K562 (cell line): ENCODE results near the gene BRWD1. TPM values are rescaled to one million over a fixed set of nuclear protein-coding genes. Genes with fewer than 3 reads are reported as not detected.

Experiments
- AFF4 ChIP-seq: sonication (generic); formaldehyde crosslinking; IDR thresholded peaks from 2 replicates; pipeline ENCODE4 v1.8.0; 2023; ENCODE audit warnings: mild to moderate bottlenecking, missing genetic modification reagents
- DPF2 ChIP-seq: fragments of 450-650 bp; IDR thresholded peaks from 2 replicates; pipeline ENCODE4 v1.6.1; 2016
- EP400 ChIP-seq: fragments of 450-650 bp; IDR thresholded peaks from 2 replicates; pipeline ENCODE4 v1.6.1; 2017; ENCODE audit warnings: antibody characterized with exemption, mild to moderate bottlenecking, moderate library complexity
- FOXA1 ChIP-seq: fragments of 450-650 bp; IDR thresholded peaks from 2 replicates; pipeline ENCODE4 v1.6.1; 2016; ENCODE audit warnings: mild to moderate bottlenecking, borderline replicate concordance
- FUS ChIP-seq: fragments of 200-400 bp; formaldehyde crosslinking; optimal IDR thresholded peaks from 2 replicates; pipeline ENCODE3; 2017; ENCODE audit warnings: low read depth, low read length
- GATAD2B ChIP-seq: fragments of 450-650 bp; IDR thresholded peaks from 2 replicates; pipeline ENCODE4 v1.6.1; 2017; ENCODE audit warnings: mild to moderate bottlenecking, borderline replicate concordance
- KAT2B ChIP-seq: IDR thresholded peaks from one replicate; pipeline ENCODE4 v1.6.1; 2012; ENCODE audit warnings: low read depth, mild to moderate bottlenecking, control low read depth, inconsistent platforms, low read length, moderate library complexity
- NRF1 ChIP-seq, 2 experiments: fragments of 450-650 bp; IDR thresholded peaks in 1 of 2; conservative IDR thresholded peaks in 1 of 2; 2 replicates each; pipeline ENCODE4 v1.6.1; 2014; ENCODE audit warnings: mild to moderate bottlenecking in 2 of 2
- PML ChIP-seq: IDR thresholded peaks from 2 replicates; pipeline ENCODE4 v1.6.1; 2012; ENCODE audit warnings: low read length, inconsistent platforms
- PTTG1 ChIP-seq: fragments of 450-650 bp; IDR thresholded peaks from 2 replicates; pipeline ENCODE4 v1.6.1; 2016; ENCODE audit warnings: low read depth, mild to moderate bottlenecking, missing genetic modification characterization, missing compliant biosample characterization
- SIX5 ChIP-seq, 2 experiments: IDR thresholded peaks; 2 replicates each; pipeline ENCODE4 v1.6.1; 2011; ENCODE audit warnings: low read length in 2 of 2, borderline replicate concordance in 1 of 2, low read depth in 1 of 2, mild to moderate bottlenecking in 1 of 2, moderate library complexity in 1 of 2; ENCODE audit not compliant: insufficient read depth in 1 of 2
- SP2 ChIP-seq: IDR thresholded peaks from 2 replicates; pipeline ENCODE4 v1.6.1; 2011; ENCODE audit warnings: mild to moderate bottlenecking, low read depth, low read length, moderate library complexity; ENCODE audit not compliant: poor library complexity, severe bottlenecking; ENCODE audit errors: extremely low read depth
- TEAD2 ChIP-seq: fragments of 450-650 bp; IDR thresholded peaks from 2 replicates; pipeline ENCODE4 v1.6.1; 2016; ENCODE audit warnings: missing genetic modification characterization, control low read depth, missing compliant biosample characterization
- TOE1 ChIP-seq, 2 experiments: fragments of 450-650 bp in 1 of 2; sonication (generic) in 1 of 2; formaldehyde crosslinking in 1 of 2; IDR thresholded peaks; 2 replicates each; pipeline versions ENCODE4 v1.7.1 to v1.8.0; 2016 to 2022; ENCODE audit warnings: borderline replicate concordance in 2 of 2, mild to moderate bottlenecking in 2 of 2, antibody characterized with exemption in 1 of 2, inconsistent platforms in 1 of 2, low read depth in 1 of 2, missing genetic modification reagents in 1 of 2, moderate library complexity in 1 of 2
- ZNF586 ChIP-seq: fragments of 450-650 bp; formaldehyde crosslinking; conservative IDR thresholded peaks from 2 replicates; pipeline ENCODE4 v1.4.0; 2020; ENCODE audit warnings: mild to moderate bottlenecking, moderate library complexity
- polyA plus RNA-seq, 8 experiments: library from polyadenylated mRNA; depleted of rRNA in 4 of 8; stranded (reverse) in 5 of 8; unstranded in 3 of 8; fragments of >200 nt; fragmentation: Nextera tagmentation in 2 of 8; fragmentation: Illumina TruSeq in 1 of 8; extraction: Ambion mirVana in 2 of 8; extraction: Trizol in 1 of 8; gene quantifications; 2 replicates each; pipeline versions ENCODE4 v1.2.1 to v1.2.3, GENCODE V29; 2011 to 2014; ENCODE audit warnings: inconsistent platforms in 1 of 8, missing spikeins in 1 of 8
- total RNA-seq, 7 experiments: library from RNA; depleted of rRNA in 6 of 7; stranded (reverse); fragments of >200 nt in 6 of 7; fragmentation: Illumina TruSeq in 2 of 7; extraction: Trizol in 2 of 7; gene quantifications; 2 replicates each; pipeline versions ENCODE4 v1.2.1 to v1.2.3, GENCODE V29; 2011 to 2021; ENCODE audit warnings: low replicate concordance in 1 of 7
- TF ChIP-seq, protein P1 (sequence below): fragments of 250-450 bp; sonication (Bioruptor Pico); IDR thresholded peaks from 2 replicates; pipeline ENCODE4 v1.5.0; 2021

Gene BRWD1
- total and polyA plus RNA-seq, 9 of the 15 experiments (the other 6 are each of a cell fraction or from before 2014, with no cell fraction given) = 10.1 to 60.2 (median 34.1) TPM

DNA sequence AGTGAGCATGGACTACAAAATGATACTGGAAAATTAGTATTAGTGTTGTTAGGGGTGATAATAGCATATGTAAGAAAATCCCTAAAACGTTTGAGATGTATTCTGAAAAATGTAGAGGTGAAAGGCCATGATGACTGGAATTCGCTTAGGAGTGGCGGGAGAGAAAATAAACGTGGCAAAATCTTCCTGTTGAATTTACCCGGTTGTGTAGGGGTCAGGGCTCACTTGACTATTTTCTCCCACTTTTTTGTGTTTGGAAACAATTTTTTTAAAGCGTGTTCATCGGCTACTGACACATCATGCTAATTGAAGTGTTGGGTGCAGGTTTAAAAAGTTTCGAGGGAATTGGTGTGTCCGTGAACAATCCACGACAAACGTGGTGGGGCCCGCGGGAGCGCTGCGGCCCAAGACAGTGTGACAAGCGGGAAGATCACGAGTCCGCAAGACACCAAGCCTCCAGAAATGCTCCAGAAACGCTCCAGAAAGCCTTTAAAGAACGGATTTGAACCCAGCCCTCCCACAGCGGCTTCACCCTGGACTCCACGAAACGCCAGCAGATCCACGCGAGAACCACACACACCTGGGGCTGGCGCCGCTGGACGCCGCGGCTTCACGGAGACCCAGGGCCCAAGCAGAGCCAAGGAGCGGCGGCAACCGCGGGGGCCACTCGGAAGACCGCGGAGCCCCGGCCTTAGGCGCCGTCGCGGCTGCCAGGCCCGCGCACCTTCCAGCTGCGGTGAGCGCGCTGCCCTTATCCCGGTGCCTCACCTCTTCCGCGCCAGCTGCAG is 130.8 kb downstream of the BRWD1 start (continued):
- TF ChIP-seq FUS (no peak), PML (no peak), SIX5 (IDR thresholded peaks at IDR 0.05; ENCODE audit: borderline replicate concordance in 1 of 2, insufficient read depth in 1 of 2, low read depth in 1 of 2, low read length in 2 of 2) (no peak), DPF2 (no peak), AFF4 (CRISPR knock-in tag) (no peak; the same call in 1 of the 2 replicates), FOXA1 (no peak), KAT2B (no peak), TEAD2 (no peak), PTTG1 (tag) (no peak), GATAD2B (no peak; the same call in 1 of the 2 replicates), TOE1 (IDR thresholded peaks at IDR 0.05; ENCODE audit: borderline replicate concordance) (no peak), TOE1 (CRISPR knock-in tag; IDR thresholded peaks at IDR 0.05; ENCODE audit: borderline replicate concordance, low read depth) (peak; percentile 90), SP2 (no peak), ZNF586 (CRISPR knock-in tag) (no peak), EP400 (no peak), NRF1 (conservative IDR thresholded peaks at IDR 0.05 in 1 of 2, IDR thresholded peaks at IDR 0.05 in 1 of 2) (no peak)
- TF ChIP-seq, protein P1, sequence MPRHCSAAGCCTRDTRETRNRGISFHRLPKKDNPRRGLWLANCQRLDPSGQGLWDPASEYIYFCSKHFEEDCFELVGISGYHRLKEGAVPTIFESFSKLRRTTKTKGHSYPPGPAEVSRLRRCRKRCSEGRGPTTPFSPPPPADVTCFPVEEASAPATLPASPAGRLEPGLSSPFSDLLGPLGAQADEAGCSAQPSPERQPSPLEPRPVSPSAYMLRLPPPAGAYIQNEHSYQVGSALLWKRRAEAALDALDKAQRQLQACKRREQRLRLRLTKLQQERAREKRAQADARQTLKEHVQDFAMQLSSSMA (CRISPR knock-in tag) = peak; percentile 86; the same call in 1 of the 2 replicates
